OCI-LY1 (cell line): ENCODE data around the gene SSTR5.

Source experiments
- H2AFZ ChIP-seq: fragments of 200-600 bp; sonication (generic), shearing (Covaris generic); 2 replicates; pipeline ENCODE4 v1.6.0; 2014; ENCODE audit warnings: antibody characterized with exemption, mild to moderate bottlenecking, low read length
- H3F3A ChIP-seq: fragments of 200-600 bp; sonication (generic), shearing (Covaris generic); 2 replicates; pipeline ENCODE4 v1.6.0; 2014; ENCODE audit warnings: mild to moderate bottlenecking, antibody characterized with exemption, low read length, moderate library complexity; ENCODE audit not compliant: insufficient read depth
- H3K27ac ChIP-seq: fragments of 200-600 bp; sonication (generic); 2 replicates; pipeline ENCODE4 v1.5.1; 2014; ENCODE audit warnings: low read length, mixed run types, mild to moderate bottlenecking, low read depth; ENCODE audit not compliant: poor library complexity, severe bottlenecking
- H3K27me3 ChIP-seq: fragments of 200-600 bp; sonication (generic); 2 replicates; pipeline ENCODE4 v1.6.0; 2014; ENCODE audit warnings: antibody characterized with exemption, mild to moderate bottlenecking, low read length, moderate library complexity; ENCODE audit not compliant: insufficient read depth
- H3K36me3 ChIP-seq: fragments of 200-600 bp; sonication (generic); 2 replicates; pipeline ENCODE4 v1.6.1; 2014; ENCODE audit warnings: mild to moderate bottlenecking, antibody characterized with exemption, low read length, moderate library complexity, mixed read lengths; ENCODE audit not compliant: insufficient read depth
- H3K4me1 ChIP-seq: fragments of 200-600 bp; sonication (generic); 2 replicates; pipeline ENCODE4 v1.5.1; 2014; ENCODE audit warnings: mild to moderate bottlenecking, low read length, moderate library complexity; ENCODE audit not compliant: insufficient read depth, severe bottlenecking
- H3K4me2 ChIP-seq: fragments of 200-600 bp; sonication (generic), shearing (Covaris generic); 2 replicates; pipeline ENCODE4 v1.6.1; 2014; ENCODE audit warnings: low read length
- H3K4me3 ChIP-seq: fragments of 200-600 bp; sonication (generic); 2 replicates; pipeline ENCODE4 v1.5.1; 2014; ENCODE audit warnings: low read length, low read depth, mild to moderate bottlenecking, mixed read lengths; ENCODE audit not compliant: poor library complexity, severe bottlenecking
- H3K79me2 ChIP-seq: fragments of 200-600 bp; shearing (Covaris generic); 2 replicates; pipeline ENCODE4 v1.6.1; 2016; ENCODE audit warnings: mixed run types, low read length, mixed read lengths; ENCODE audit not compliant: insufficient read depth
- H3K9ac ChIP-seq: fragments of 200-600 bp; sonication (generic), shearing (Covaris generic); 2 replicates; pipeline ENCODE4 v1.6.1; 2014; ENCODE audit warnings: mild to moderate bottlenecking, low read length, mixed read lengths
- H3K9me2 ChIP-seq: fragments of 200-600 bp; sonication (generic), shearing (Covaris generic); 2 replicates; pipeline ENCODE4 v1.6.1; 2014; ENCODE audit warnings: low read depth, mild to moderate bottlenecking, low read length, mixed read lengths
- H3K9me3 ChIP-seq: fragments of 200-600 bp; shearing (Covaris generic); 2 replicates; pipeline ENCODE4 v1.6.1; 2014; ENCODE audit warnings: low read length, mixed read lengths
- H4K20me1 ChIP-seq: fragments of 200-600 bp; sonication (generic), shearing (Covaris generic); 2 replicates; pipeline ENCODE4 v1.6.0; 2016; ENCODE audit warnings: mild to moderate bottlenecking, low read length; ENCODE audit not compliant: insufficient read depth
- CTCF ChIP-seq: fragments of 200-600 bp; sonication (generic), shearing (Covaris generic); IDR thresholded peaks from 2 replicates; pipeline ENCODE4 v1.5.1; 2017; ENCODE audit warnings: mild to moderate bottlenecking, antibody characterized with exemption, low read length, moderate library complexity, mixed read lengths
- EZH2 ChIP-seq: fragments of 200-600 bp; sonication (generic), shearing (Covaris generic); IDR thresholded peaks from 2 replicates; pipeline ENCODE4 v1.8.0; 2017; ENCODE audit warnings: borderline replicate concordance, mixed run types, mild to moderate bottlenecking, antibody characterized with exemption, low read length, moderate library complexity, mixed read lengths

The SSTR5 gene

DNA sequence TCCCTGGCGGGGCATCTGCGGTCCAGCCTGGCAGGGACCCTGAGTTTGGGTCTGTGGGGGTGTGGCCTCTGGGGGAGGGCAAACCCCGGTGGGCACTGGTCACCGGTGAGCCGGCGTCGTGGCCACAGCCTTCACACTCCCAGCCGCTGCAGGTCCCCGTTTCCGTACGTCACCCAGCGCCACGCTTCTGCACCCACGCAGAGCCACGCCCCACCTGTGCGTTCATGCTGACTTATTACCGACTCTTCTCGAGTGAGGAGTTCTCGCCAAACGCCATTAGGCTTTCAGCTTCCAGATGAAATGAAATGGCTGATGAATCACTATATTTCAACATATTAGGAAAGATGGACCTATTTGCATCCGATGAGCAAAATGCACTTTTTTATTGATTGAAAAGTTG is 8.8 kb upstream of the SSTR5 start:
- H3F3A ChIP-seq: no peaks in the 10 kb centered on the region
- H3K4me2 ChIP-seq: no peak overlapping the region
- H2AFZ ChIP-seq: no peak overlapping the region
- H3K4me3 ChIP-seq: no peak overlapping the region
- no peaks in the 10 kb centered on the region for H3K36me3 ChIP-seq
- no peaks in the 10 kb centered on the region for H3K9me3 ChIP-seq
- no peaks in the 10 kb centered on the region; the same call in 1 of the 2 replicates for H3K27me3 ChIP-seq
- no peaks in the 10 kb centered on the region for H3K4me1 ChIP-seq
- H3K79me2 ChIP-seq: no peaks in the 10 kb centered on the region
- H3K27ac ChIP-seq: no peak overlapping the region
- H4K20me1 ChIP-seq: no peaks in the 10 kb centered on the region
- TF ChIP-seq CTCF (no peak), EZH2 (no peak)
- H3K9me2 ChIP-seq: no peaks in the 10 kb centered on the region
- no peak overlapping the region for H3K9ac ChIP-seq

DNA sequence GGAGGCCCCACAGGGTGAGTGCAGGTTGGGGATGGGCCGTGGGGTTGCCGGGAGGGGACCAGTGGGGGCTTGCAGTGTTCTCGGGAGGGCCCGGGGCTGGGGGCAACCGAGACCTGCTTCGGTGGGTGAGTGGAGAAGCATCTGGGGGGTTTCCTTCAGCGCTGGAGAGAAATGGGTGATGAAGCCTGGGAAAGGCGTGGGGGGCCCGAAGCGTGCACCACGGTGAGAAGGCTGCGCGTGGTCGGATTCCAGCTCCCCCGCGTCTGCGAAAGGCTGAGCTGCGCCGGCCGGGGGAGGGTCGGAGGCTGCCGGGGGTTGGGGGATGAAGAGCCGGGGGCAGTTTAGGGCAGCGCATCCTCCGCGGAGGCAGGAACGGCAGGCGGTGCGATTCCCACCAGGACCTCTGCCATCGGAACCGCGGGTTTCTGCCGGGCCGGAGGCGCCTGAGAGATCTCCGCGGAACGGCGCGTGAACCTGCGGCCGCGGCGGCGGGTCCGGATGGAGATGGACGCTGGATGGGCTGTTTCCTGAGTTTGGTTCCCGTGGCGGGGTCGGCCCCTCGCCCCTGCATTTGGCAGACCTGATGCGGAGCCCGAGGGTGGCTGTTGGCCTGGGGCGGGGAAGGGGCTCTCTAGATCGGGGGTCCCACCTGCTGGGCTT is 6.9 kb upstream of the SSTR5 start:
- Histone ChIP-seq H3K9me2 (no peaks in the 10 kb centered on the region), H4K20me1 (no peaks in the 10 kb centered on the region), H3K4me1 (no peaks in the 10 kb centered on the region), H3K27ac (no peak overlapping the region), H3K9me3 (no peaks in the 10 kb centered on the region), H3K4me3 (no peak overlapping the region), H3F3A (no peaks in the 10 kb centered on the region), H3K9ac (no peak overlapping the region), H3K4me2 (no peak overlapping the region), H3K36me3 (no peaks in the 10 kb centered on the region), H3K79me2 (no peaks in the 10 kb centered on the region), H2AFZ (no peak overlapping the region), H3K27me3 (no peaks in the 10 kb centered on the region)
- TF ChIP-seq CTCF: no peak
- no peak for TF ChIP-seq EZH2

DNA sequence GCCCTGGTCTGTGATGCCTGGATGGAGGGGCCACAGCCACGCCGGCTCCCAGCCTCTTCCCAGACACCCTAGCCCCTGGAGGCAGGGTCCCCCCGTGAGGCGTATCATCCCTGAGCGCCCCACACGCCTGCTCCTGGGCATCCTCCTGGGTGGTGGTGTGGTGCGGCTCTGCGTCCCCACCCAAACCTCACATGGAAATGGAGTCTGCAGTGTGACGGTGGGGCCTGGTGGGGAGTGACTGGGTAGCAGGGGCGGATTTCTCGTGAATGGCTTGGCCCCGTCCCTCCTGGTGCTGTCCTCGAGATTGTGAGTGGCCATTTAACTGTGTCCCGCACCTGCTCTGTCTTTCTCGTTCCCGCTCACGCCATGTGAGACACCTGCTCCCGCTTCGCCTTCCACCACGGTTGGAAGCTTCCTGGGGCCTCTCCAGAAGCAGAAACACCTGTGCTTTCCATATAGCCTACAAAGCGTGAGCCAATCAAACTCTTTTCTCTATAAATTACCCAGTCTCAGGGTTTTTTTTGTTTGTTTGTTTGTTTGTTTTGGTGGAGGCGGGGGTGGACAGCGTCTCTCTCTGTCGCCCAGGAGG is 5.9 kb upstream of the SSTR5 start:
- H3K79me2 ChIP-seq: no peaks in the 10 kb centered on the region
- H3K4me3 ChIP-seq: no peak overlapping the region
- no peaks in the 10 kb centered on the region for H3K27me3 ChIP-seq
- H2AFZ ChIP-seq: no peak overlapping the region
- no peaks in the 10 kb centered on the region for H3K9me2 ChIP-seq
- H3K4me2 ChIP-seq: no peak overlapping the region
- H3K36me3 ChIP-seq: no peaks in the 10 kb centered on the region
- no peak overlapping the region for H3K27ac ChIP-seq
- TF ChIP-seq CTCF (no peak), EZH2 (no peak)
- no peak overlapping the region for H3K9ac ChIP-seq
- no peaks in the 10 kb centered on the region for H3K4me1 ChIP-seq
- no peaks in the 10 kb centered on the region for H4K20me1 ChIP-seq
- H3K9me3 ChIP-seq: no peaks in the 10 kb centered on the region
- no peaks in the 10 kb centered on the region for H3F3A ChIP-seq
